Caco-2 (cell line): Measurements from ENCODE around the gene FAM184A. TPM values are rescaled to one million over a fixed set of nuclear protein-coding genes. Genes with fewer than 3 reads are reported as not detected.

ENCODE experiments used
- BruUV-seq: library from RNA; stranded (reverse); fragments of 400-500 nt; replicated peaks from 2 replicates; lab custom pipeline; 2021; lab: Mats Ljungman, UMichigan
- CTCF ChIA-PET: fragments of 300-600 bp; sonication (Branson Sonifier 250); formaldehyde crosslinking; loops from one replicate; lab custom pipeline; 2022; ENCODE audit warnings: antibody characterized with exemption; lab: Charles Lee
- POLR2A ChIA-PET: fragments of 300-600 bp; sonication (Branson Sonifier 250); formaldehyde crosslinking; loops from one replicate; lab custom pipeline; 2022; ENCODE audit warnings: antibody characterized with exemption; lab: Charles Lee
- DNase-seq, 2 experiments: peaks; one replicate each; pipeline versions ENCODE4 v3.0.0 to v3.0.0-alpha.2; 2020 to 2022
- H3K27me3 ChIP-seq: replicated peaks from 2 replicates; pipeline ENCODE4 v1.6.0; 2011; ENCODE audit warnings: low read length; ENCODE audit not compliant: control insufficient read depth, insufficient read depth
- H3K36me3 ChIP-seq: 2 replicates; pipeline ENCODE4 v1.5.1; 2011; ENCODE audit warnings: low read length; ENCODE audit not compliant: control insufficient read depth, insufficient read depth
- H3K4me1 ChIP-seq: fragments of 250-450 bp; sonication (Bioruptor Pico); 2 replicates; pipeline ENCODE4 v1.5.1; 2020; ENCODE audit warnings: mild to moderate bottlenecking
- H3K4me3 ChIP-seq: 2 replicates; pipeline ENCODE4 v1.5.1; 2011; ENCODE audit warnings: low read depth, mild to moderate bottlenecking, control low read depth, low read length
- H3K9me3 ChIP-seq: fragments of 250-450 bp; sonication (Bioruptor Pico); 2 replicates; pipeline ENCODE4 v1.5.1; 2020; ENCODE audit warnings: mild to moderate bottlenecking, moderate library complexity
- H3K27ac Mint-ChIP-seq: one replicate; pipeline ENCODE4 v1.8.0; 2022; ENCODE audit warnings: mixed read lengths; ENCODE audit not compliant: unreplicated experiment
- H3K27me3 Mint-ChIP-seq: one replicate; pipeline ENCODE4 v1.8.0; 2022; ENCODE audit warnings: mixed read lengths; ENCODE audit not compliant: insufficient read depth, unreplicated experiment
- H3K36me3 Mint-ChIP-seq: one replicate; pipeline ENCODE4 v1.8.0; 2022; ENCODE audit warnings: mild to moderate bottlenecking, mixed read lengths; ENCODE audit not compliant: insufficient read depth, unreplicated experiment
- H3K4me1 Mint-ChIP-seq: one replicate; pipeline ENCODE4 v1.8.0; 2022; ENCODE audit warnings: low read depth, mixed read lengths; ENCODE audit not compliant: unreplicated experiment
- H3K4me3 Mint-ChIP-seq: one replicate; pipeline ENCODE4 v1.8.0; 2022; ENCODE audit warnings: mild to moderate bottlenecking, moderate library complexity, mixed read lengths; ENCODE audit not compliant: unreplicated experiment
- H3K9me3 Mint-ChIP-seq: one replicate; pipeline ENCODE4 v1.8.0; 2022; ENCODE audit warnings: mixed read lengths; ENCODE audit not compliant: unreplicated experiment
- intact Hi-C: fragments of 100-400 bp; cut with micrococcal nuclease; formaldehyde crosslinking; loops from one replicate; pipeline ENCODE4 v1.10.0; 2022; ENCODE audit not compliant: unreplicated experiment
- total RNA-seq: library from RNA; stranded (reverse); gene quantifications from 2 replicates; pipeline ENCODE4 v1.2.3, GENCODE V29; 2022
- TF ChIP-seq, protein P1 (sequence below), 2 experiments: fragments of 200-600 bp in 1 of 2; IDR thresholded peaks; 1 replicate in 1 of 2; 2 replicates in 1 of 2; pipeline versions ENCODE4 v1.5.1 to v1.8.0; 2011 to 2022; ENCODE audit warnings: antibody characterized with exemption in 1 of 2, control low read depth in 1 of 2, inconsistent platforms in 1 of 2, low read depth in 1 of 2, low read length in 1 of 2, mild to moderate bottlenecking in 1 of 2, moderate library complexity in 1 of 2; ENCODE audit not compliant: insufficient read depth in 1 of 2, severe bottlenecking in 1 of 2, unreplicated experiment in 1 of 2

FAM184A gene
- total RNA-seq, 1 experiment from 2014 or later, result 10.8 TPM

DNA sequence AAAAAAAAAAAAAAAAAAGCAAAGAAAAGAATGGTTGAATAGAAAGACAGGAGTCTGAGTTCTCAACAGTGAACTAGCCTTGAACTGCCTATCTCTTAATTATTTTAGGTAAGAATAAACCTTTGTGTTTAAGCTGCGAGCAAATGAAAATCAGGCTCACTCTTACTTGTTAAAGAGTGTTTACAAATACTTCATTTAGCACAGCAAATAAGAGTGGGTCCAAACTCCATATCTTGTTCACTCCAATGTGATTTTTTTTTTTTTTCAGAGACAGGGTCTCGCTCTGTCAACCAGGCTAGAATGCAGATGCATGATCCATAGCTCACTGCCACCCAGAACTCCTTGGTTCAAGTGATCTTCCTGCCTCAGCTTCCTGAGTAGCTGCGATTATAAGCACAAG is 155.4 kb downstream of the FAM184A start:
- Mint-ChIP-seq H3K27ac (no peak overlapping the region), H3K36me3 (peaks cover 24% of the 10 kb centered on the region), H3K4me3 (no peak overlapping the region), H3K4me1 (no peaks in the 10 kb centered on the region), H3K9me3 (no peaks in the 10 kb centered on the region), H3K27me3 (no peaks in the 10 kb centered on the region)
- no peak for DNase-seq
- Histone ChIP-seq H3K4me1 (no peaks in the 10 kb centered on the region), H3K9me3 (no peaks in the 10 kb centered on the region), H3K4me3 (no peak overlapping the region), H3K27me3 (no peaks in the 10 kb centered on the region), H3K36me3 (0 out of 2 replicates have a peak, but pooled peaks cover 1% of the 10 kb centered on the region)
- TF ChIP-seq, protein P1, sequence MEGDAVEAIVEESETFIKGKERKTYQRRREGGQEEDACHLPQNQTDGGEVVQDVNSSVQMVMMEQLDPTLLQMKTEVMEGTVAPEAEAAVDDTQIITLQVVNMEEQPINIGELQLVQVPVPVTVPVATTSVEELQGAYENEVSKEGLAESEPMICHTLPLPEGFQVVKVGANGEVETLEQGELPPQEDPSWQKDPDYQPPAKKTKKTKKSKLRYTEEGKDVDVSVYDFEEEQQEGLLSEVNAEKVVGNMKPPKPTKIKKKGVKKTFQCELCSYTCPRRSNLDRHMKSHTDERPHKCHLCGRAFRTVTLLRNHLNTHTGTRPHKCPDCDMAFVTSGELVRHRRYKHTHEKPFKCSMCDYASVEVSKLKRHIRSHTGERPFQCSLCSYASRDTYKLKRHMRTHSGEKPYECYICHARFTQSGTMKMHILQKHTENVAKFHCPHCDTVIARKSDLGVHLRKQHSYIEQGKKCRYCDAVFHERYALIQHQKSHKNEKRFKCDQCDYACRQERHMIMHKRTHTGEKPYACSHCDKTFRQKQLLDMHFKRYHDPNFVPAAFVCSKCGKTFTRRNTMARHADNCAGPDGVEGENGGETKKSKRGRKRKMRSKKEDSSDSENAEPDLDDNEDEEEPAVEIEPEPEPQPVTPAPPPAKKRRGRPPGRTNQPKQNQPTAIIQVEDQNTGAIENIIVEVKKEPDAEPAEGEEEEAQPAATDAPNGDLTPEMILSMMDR (IDR thresholded peaks at IDR 0.05; ENCODE audit: insufficient read depth in 1 of 2, low read depth in 1 of 2, low read length in 1 of 2, severe bottlenecking in 1 of 2, unreplicated experiment in 1 of 2), result no peak
- BruUV-seq, result no TSS peak
- CTCF ChIA-PET, result no interaction called here
- intact Hi-C loops, result no loop called here
- POLR2A ChIA-PET, result no interaction called here

DNA sequence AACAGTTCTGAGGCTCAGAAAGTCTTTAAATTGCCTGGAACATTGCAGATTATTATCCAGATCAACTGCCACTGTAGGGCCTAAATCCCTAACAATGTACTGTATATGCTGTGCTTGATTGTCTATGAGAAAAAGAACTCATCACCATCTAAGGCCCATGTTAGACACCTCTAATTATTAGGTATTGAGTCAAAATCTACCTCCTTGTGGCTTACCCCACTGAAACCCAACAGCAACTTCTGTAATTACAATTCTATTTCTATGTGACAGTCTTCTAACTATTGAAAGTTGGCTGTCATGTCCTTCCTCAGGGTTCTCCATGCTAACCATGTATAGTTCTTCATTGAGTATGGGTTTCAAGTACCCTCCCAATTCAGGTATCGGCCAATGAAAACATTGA is 157.4 kb downstream of the FAM184A start:
- intact Hi-C loops, result no loop called here
- Mint-ChIP-seq H3K4me1 (no peaks in the 10 kb centered on the region), H3K27ac (no peak overlapping the region), H3K9me3 (no peaks in the 10 kb centered on the region), H3K4me3 (no peak overlapping the region), H3K36me3 (peaks cover 21% of the 10 kb centered on the region), H3K27me3 (no peaks in the 10 kb centered on the region)
- Histone ChIP-seq H3K27me3 (no peaks in the 10 kb centered on the region), H3K4me3 (no peak overlapping the region), H3K36me3 (0 out of 2 replicates have a peak, but pooled peaks cover 1% of the 10 kb centered on the region), H3K4me1 (no peaks in the 10 kb centered on the region), H3K9me3 (no peaks in the 10 kb centered on the region)
- no TSS peak for BruUV-seq
- DNase-seq, result no peak
- CTCF ChIA-PET, result no interaction called here
- POLR2A ChIA-PET, result no interaction called here
- TF ChIP-seq, protein P1 (IDR thresholded peaks at IDR 0.05; ENCODE audit: insufficient read depth in 1 of 2, low read depth in 1 of 2, low read length in 1 of 2, severe bottlenecking in 1 of 2, unreplicated experiment in 1 of 2), result no peak

DNA sequence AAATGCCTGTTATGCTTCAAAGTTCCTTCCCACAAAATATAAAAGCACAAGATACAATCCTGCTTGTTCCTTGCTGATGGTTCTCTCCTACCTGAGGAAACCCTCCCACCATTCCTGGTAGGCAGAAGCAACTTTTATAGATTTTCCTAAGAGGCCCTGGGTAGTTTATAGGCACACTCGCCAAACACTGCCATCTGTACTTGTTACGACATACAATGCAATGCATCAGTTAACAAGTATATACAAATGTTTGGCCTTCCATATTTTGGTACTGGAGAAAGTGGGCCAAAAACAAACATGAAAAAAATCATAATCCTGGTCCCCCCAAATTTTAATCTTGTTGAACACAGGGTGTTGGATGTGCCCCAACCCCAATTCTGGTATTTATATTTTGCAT is 160.1 kb downstream of the FAM184A start:
- no peak for DNase-seq
- Histone ChIP-seq H3K36me3 (0 out of 2 replicates have a peak, but pooled peaks cover 1% of the 10 kb centered on the region), H3K9me3 (no peaks in the 10 kb centered on the region), H3K4me1 (peaks cover 7% of the 10 kb centered on the region), H3K4me3 (no peak overlapping the region), H3K27me3 (no peaks in the 10 kb centered on the region)
- CTCF ChIA-PET, result no interaction called here
- POLR2A ChIA-PET, result no interaction called here
- Mint-ChIP-seq H3K9me3 (no peaks in the 10 kb centered on the region), H3K27ac (no peak overlapping the region), H3K4me3 (no peak overlapping the region), H3K27me3 (no peaks in the 10 kb centered on the region), H3K4me1 (no peaks in the 10 kb centered on the region), H3K36me3 (peaks cover 33% of the 10 kb centered on the region)
- no TSS peak for BruUV-seq
- intact Hi-C loops, result no loop called here
- TF ChIP-seq, protein P1 (IDR thresholded peaks at IDR 0.05; ENCODE audit: insufficient read depth in 1 of 2, low read depth in 1 of 2, low read length in 1 of 2, severe bottlenecking in 1 of 2, unreplicated experiment in 1 of 2), result no peak
